Erythroblast (primary cell): ENCODE measurements around the gene TRIM63.

Experiments used
- GATA1 ChIP-seq: IDR thresholded peaks from 2 replicates; pipeline ENCODE4 v1.6.1; 2011; ENCODE audit warnings: low read depth, mild to moderate bottlenecking, control low read depth, low read length, moderate library complexity
- POLR2A ChIP-seq: IDR thresholded peaks from 2 replicates; pipeline ENCODE4 v1.6.1; 2011; ENCODE audit warnings: mild to moderate bottlenecking, low read length

DNA sequence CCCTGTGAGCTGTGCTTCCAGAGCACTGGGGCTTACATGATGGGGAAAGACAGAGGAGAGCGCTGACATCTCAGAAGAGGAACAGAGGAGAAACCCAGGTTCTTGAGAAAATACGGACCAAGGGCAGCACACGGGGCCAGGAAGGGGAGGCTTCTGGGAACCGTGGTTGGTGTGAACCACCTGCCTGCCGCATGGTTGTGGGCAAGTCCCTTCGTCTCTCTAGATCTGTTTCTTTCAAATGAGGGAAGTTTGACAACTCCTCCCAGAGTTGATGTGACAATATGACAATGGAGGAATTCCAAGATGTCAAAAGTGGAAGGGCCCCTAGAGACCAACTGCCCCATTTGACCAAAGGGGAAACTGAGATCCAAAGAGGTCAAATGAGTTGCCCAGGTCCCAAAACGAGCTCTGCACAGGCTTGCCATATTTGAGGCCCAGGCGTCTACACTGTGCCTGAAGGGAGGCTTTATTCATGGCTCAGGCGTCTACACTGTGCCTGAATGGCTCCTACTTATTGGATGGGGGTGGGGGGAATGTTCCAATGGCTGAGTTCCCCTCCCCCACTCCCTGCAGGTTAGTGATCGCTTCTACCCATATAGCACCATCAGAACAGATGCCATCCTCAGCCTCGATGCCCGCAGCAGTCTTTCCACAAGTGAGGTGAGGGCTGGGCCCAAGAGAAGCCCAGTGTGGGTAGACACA lies 34.6 kb downstream of the TRIM63 start:
- no peak for TF ChIP-seq POLR2A
- no peak for TF ChIP-seq GATA1
